Fibroblast of lung (primary cell): Measurements from ENCODE around the gene ZNF283.

Source experiments
- EZH2 ChIP-seq: IDR thresholded peaks from 2 replicates; pipeline ENCODE4 v1.5.1; 2012; ENCODE audit warnings: low read length, control low read depth, mild to moderate bottlenecking; ENCODE audit errors: missing control alignments
- TF ChIP-seq, protein P1 (sequence below), 2 donors: IDR thresholded peaks in 1 of 2; conservative IDR thresholded peaks in 1 of 2; 1 replicate in 1 of 2; 2 replicates in 1 of 2; pipeline ENCODE4 v1.5.1; 2011 to 2012; ENCODE audit warnings: low read length in 2 of 2, control low read depth in 1 of 2, inconsistent platforms in 1 of 2, low read depth in 1 of 2, mild to moderate bottlenecking in 1 of 2

DNA sequence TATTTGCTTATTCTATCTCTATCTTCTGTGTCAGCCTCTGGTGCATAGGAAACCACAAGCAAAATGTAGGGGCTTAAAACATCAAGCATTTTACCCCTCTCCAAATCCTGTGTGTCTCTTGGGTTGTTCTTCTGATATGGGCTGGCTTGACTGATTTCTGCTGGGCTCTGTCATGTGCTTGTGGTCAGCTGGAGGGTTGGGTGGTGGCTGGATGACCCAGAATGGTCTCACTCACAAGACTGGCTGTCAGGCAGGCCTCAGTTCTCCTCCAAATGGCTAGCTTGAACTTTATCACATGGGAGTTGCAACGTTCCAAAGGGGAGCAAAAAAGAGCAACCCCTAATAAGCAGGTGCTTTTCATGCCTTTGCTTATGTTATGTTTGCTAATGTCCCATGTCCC is 15.3 kb upstream of the ZNF283 start:
- TF ChIP-seq EZH2: no peak
- TF ChIP-seq, protein P1, sequence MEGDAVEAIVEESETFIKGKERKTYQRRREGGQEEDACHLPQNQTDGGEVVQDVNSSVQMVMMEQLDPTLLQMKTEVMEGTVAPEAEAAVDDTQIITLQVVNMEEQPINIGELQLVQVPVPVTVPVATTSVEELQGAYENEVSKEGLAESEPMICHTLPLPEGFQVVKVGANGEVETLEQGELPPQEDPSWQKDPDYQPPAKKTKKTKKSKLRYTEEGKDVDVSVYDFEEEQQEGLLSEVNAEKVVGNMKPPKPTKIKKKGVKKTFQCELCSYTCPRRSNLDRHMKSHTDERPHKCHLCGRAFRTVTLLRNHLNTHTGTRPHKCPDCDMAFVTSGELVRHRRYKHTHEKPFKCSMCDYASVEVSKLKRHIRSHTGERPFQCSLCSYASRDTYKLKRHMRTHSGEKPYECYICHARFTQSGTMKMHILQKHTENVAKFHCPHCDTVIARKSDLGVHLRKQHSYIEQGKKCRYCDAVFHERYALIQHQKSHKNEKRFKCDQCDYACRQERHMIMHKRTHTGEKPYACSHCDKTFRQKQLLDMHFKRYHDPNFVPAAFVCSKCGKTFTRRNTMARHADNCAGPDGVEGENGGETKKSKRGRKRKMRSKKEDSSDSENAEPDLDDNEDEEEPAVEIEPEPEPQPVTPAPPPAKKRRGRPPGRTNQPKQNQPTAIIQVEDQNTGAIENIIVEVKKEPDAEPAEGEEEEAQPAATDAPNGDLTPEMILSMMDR (conservative IDR thresholded peaks at IDR 0.05 in 1 of 2, IDR thresholded peaks at IDR 0.05 in 1 of 2; ENCODE audit: low read depth in 1 of 2, low read length in 2 of 2): no peak
